K562 (cell line): ENCODE results near the gene NPIPB2. TPM values are rescaled to one million over a fixed set of nuclear protein-coding genes. Genes with fewer than 3 reads are reported as not detected.
A peak's percentile ranks its signal among the peaks of the same experiment; 100 is the strongest.
"Not testable (repeated sequence)": the region's sequence is repeated elsewhere in the genome, so short reads cannot be mapped to it uniquely, and the experiment has no call there.

Source experiments
- ATAC-seq: fragments of 200-7000 bp; cut with Tn5 transposase; 3 replicates; pipeline ENCODE4 v1.9.1; 2020; ENCODE audit warnings: moderate library complexity
- BruUV-seq: library from RNA; stranded (reverse); fragments of 400-500 nt; replicated peaks from 2 replicates; lab custom pipeline; 2021; lab: Mats Ljungman, UMichigan
- CTCF ChIA-PET: fragments of 300-600 bp; formaldehyde crosslinking; extraction: SDS; loops from one replicate; lab custom pipeline; 2021; ENCODE audit warnings: low intra/inter-chr PET ratio; lab: Yijun Ruan, JAX
- POLR2A ChIA-PET: fragments of 300-600, 350-650 bp; sonication (Branson Sonifier 250); formaldehyde crosslinking; extraction: SDS; loops from one replicate; lab custom pipeline; 2021; ENCODE audit warnings: antibody characterized with exemption, inconsistent platforms; lab: Yijun Ruan, JAX
- DNase-seq, 4 experiments: peaks; one replicate each; pipeline versions ENCODE4 v3.0.0 to v3.0.0-alpha.2; 2011 to 2018; ENCODE audit warnings: low spot score in 3 of 4, mixed read lengths in 3 of 4; ENCODE audit errors: extremely low read depth in 1 of 4
- FAIRE-seq: peaks from 2 replicates; lab custom pipeline; 2011; peaks lifted over from hg19 to GRCh38; lab: Jason Lieb, UNC
- H2AFZ ChIP-seq: 2 replicates; pipeline ENCODE4 v1.6.0; 2011; ENCODE audit warnings: low read depth, low read length, control low read depth, inconsistent platforms
- H3K27ac ChIP-seq: fragments of 200-600 bp; 3 replicates; pipeline ENCODE4 v1.8.0; 2011; ENCODE audit warnings: low read depth, mild to moderate bottlenecking, control low read depth, inconsistent platforms, low read length, moderate library complexity, mixed read lengths; ENCODE audit errors: extremely low read depth
- H3K27me3 ChIP-seq, 2 experiments: fragments of 300-600 bp in 1 of 2; 2 replicates in 1 of 2; 3 replicates in 1 of 2; pipeline versions ENCODE4 v1.6.0 to v1.8.0; 2011; ENCODE audit warnings: inconsistent platforms in 2 of 2, low read length in 2 of 2, mild to moderate bottlenecking in 1 of 2, mixed read lengths in 1 of 2, moderate library complexity in 1 of 2; ENCODE audit not compliant: control insufficient read depth in 2 of 2, insufficient read depth in 2 of 2
- H3K36me3 ChIP-seq: fragments of 300-600 bp; 3 replicates; pipeline ENCODE4 v1.8.0; 2011; ENCODE audit warnings: mild to moderate bottlenecking, low read length, inconsistent platforms; ENCODE audit not compliant: control insufficient read depth, insufficient read depth
- H3K4me1 ChIP-seq, 2 experiments: fragments of 200-600 bp in 1 of 2; replicated peaks in 1 of 2; 2 replicates in 1 of 2; 3 replicates in 1 of 2; pipeline versions ENCODE4 v1.5.1 to v1.8.0; 2011; ENCODE audit warnings: inconsistent platforms in 2 of 2, low read length in 2 of 2, mild to moderate bottlenecking in 1 of 2, mixed read lengths in 1 of 2, moderate library complexity in 1 of 2; ENCODE audit not compliant: control insufficient read depth in 2 of 2, insufficient read depth in 2 of 2
- H3K4me2 ChIP-seq: 2 replicates; pipeline ENCODE4 v1.6.1; 2011; ENCODE audit warnings: low read length, control low read depth, inconsistent platforms, mixed read lengths; ENCODE audit not compliant: insufficient read depth
- H3K4me3 ChIP-seq: fragments of 200-600 bp; sonication (generic), shearing (Covaris generic); 2 replicates; pipeline ENCODE4 v1.5.1; 2016; ENCODE audit warnings: control low read depth, inconsistent platforms
- H3K79me2 ChIP-seq: fragments of 200-600 bp; 3 replicates; pipeline ENCODE4 v1.8.0; 2011; ENCODE audit warnings: low read length, inconsistent platforms; ENCODE audit not compliant: control insufficient read depth, insufficient read depth
- H3K9ac ChIP-seq, 2 experiments: 2 replicates each; pipeline versions ENCODE4 v1.6.0 to v1.6.1; 2011; ENCODE audit warnings: low read depth in 2 of 2, low read length in 2 of 2, control low read depth in 1 of 2, inconsistent platforms in 1 of 2, mild to moderate bottlenecking in 1 of 2, mixed read lengths in 1 of 2; ENCODE audit not compliant: insufficient read depth in 1 of 2
- H3K9me1 ChIP-seq: one replicate; pipeline ENCODE4 v1.6.0; 2011; ENCODE audit warnings: inconsistent platforms, mild to moderate bottlenecking, low read length, moderate library complexity; ENCODE audit not compliant: control insufficient read depth, insufficient read depth
- H3K9me3 ChIP-seq: replicated peaks from 2 replicates; pipeline ENCODE4 v1.5.1; 2011; ENCODE audit warnings: low read depth, low read length, inconsistent platforms; ENCODE audit not compliant: control insufficient read depth, insufficient read depth
- H4K20me1 ChIP-seq: replicated peaks from 2 replicates; pipeline ENCODE4 v1.6.1; 2011; ENCODE audit warnings: low read length, inconsistent platforms, mixed read lengths; ENCODE audit not compliant: control insufficient read depth, insufficient read depth
- CBFB ChIP-seq: sonication (generic); formaldehyde crosslinking; IDR thresholded peaks from 2 replicates; pipeline ENCODE4 v1.4.0; 2020; ENCODE audit warnings: mild to moderate bottlenecking, missing genetic modification reagents
- CXXC5 ChIP-seq: fragments of 250-450 bp; sonication (Bioruptor Pico); IDR thresholded peaks from 2 replicates; pipeline ENCODE4 v1.8.0; 2022; ENCODE audit warnings: inconsistent platforms, mild to moderate bottlenecking, moderate library complexity
- PHF21A ChIP-seq: fragments of 450-650 bp; IDR thresholded peaks from 2 replicates; pipeline ENCODE4 v1.6.1; 2017; ENCODE audit warnings: low read depth, borderline replicate concordance
- RAD21 ChIP-seq, 2 experiments: fragments of 250-450 bp in 1 of 2; fragments of 450-650 bp in 1 of 2; sonication (Bioruptor Pico) in 1 of 2; formaldehyde crosslinking in 1 of 2; IDR thresholded peaks in 1 of 2; conservative IDR thresholded peaks in 1 of 2; 2 replicates each; pipeline versions ENCODE4 v1.4.0 to v1.8.0; 2020 to 2022; ENCODE audit warnings: mild to moderate bottlenecking in 2 of 2, moderate library complexity in 1 of 2
- ZNF384 ChIP-seq: IDR thresholded peaks from 2 replicates; pipeline ENCODE4 v1.6.1; 2012; ENCODE audit warnings: low read depth, low read length, improper control_type of control experiment
- WGBS: fragments of 100-300 bp; shearing (Covaris generic); methylation state at CpG from one replicate; pipeline ENCODE4 v1.1.6; 2016; ENCODE audit warnings: low coverage, mixed read lengths; ENCODE audit not compliant: insufficient coverage; ENCODE audit errors: missing lambda C conversion rate; 5-methylcytosine and 5-hydroxymethylcytosine counted together
- in situ Hi-C: fragments of 300-500 bp; cut with MboI; formaldehyde crosslinking; loops from 4 replicates; pipeline ENCODE4 v1.15.0; 2018; ENCODE audit warnings: inconsistent platforms, mixed read lengths
- intact Hi-C: fragments of 100-400 bp; cut with micrococcal nuclease; formaldehyde crosslinking; loops from 2 replicates; pipeline ENCODE4 v1.14.2; 2022
- polyA plus RNA-seq, 8 experiments: library from polyadenylated mRNA; depleted of rRNA in 4 of 8; stranded (reverse) in 5 of 8; unstranded in 3 of 8; fragments of >200 nt; fragmentation: Nextera tagmentation in 2 of 8; fragmentation: Illumina TruSeq in 1 of 8; extraction: Ambion mirVana in 2 of 8; extraction: Trizol in 1 of 8; gene quantifications; 2 replicates each; pipeline versions ENCODE4 v1.2.1 to v1.2.3, GENCODE V29; 2011 to 2014; ENCODE audit warnings: inconsistent platforms in 1 of 8, missing spikeins in 1 of 8
- total RNA-seq, 7 experiments: library from RNA; depleted of rRNA in 6 of 7; stranded (reverse); fragments of >200 nt in 6 of 7; fragmentation: Illumina TruSeq in 2 of 7; extraction: Trizol in 2 of 7; gene quantifications; 2 replicates each; pipeline versions ENCODE4 v1.2.1 to v1.2.3, GENCODE V29; 2011 to 2021; ENCODE audit warnings: low replicate concordance in 1 of 7
- TF ChIP-seq, protein P1 (sequence below), 3 experiments: IDR thresholded peaks in 2 of 3; conservative IDR thresholded peaks in 1 of 3; 2 replicates each; pipeline ENCODE4 v1.5.1; 2011 to 2012; ENCODE audit warnings: low read length in 3 of 3, mild to moderate bottlenecking in 3 of 3, control low read depth in 2 of 3, improper control_type of control experiment in 1 of 3, inconsistent platforms in 1 of 3, low read depth in 1 of 3, mixed read lengths in 1 of 3, moderate library complexity in 1 of 3; ENCODE audit not compliant: insufficient read depth in 2 of 3
- TF ChIP-seq, protein P2 (sequence below): sonication (generic); formaldehyde crosslinking; IDR thresholded peaks from 2 replicates; pipeline ENCODE4 v1.8.1; 2023; ENCODE audit warnings: mild to moderate bottlenecking, missing genetic modification reagents

NPIPB2 gene
- total and polyA plus RNA-seq, 9 of the 15 experiments (the other 6 are each of a cell fraction or from before 2014, with no cell fraction given) = 0.21 to 2.9 (median 1.6) TPM; not detected in 1

DNA sequence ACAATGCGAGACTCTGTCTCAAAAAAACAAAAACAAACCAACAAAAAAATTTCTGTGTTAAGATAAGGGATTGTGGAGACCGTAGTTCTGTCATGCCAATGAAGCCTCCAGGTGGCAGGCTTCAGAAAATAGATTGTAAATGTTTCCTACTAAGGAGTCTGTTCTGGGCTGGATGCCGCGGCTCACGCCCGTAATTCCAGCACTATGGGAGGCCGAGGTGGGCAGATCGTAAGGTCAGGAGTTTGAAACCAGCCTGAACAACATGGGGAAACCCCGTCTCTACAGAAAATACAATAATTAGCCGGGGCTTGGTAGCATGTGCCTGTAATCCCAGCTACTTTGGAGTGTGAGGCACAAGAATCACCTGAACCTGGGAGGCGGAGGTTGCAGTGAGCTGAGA, 30.3 kb upstream of the NPIPB2 start (continued):
- TF ChIP-seq PHF21A (no peak), CXXC5 (0 out of 2 replicates have a peak, but pooled peaks have one; percentile 10), ZNF384 (peak; percentile 30; the same call in 1 of the 2 replicates), RAD21 (CRISPR knock-in tag; conservative IDR thresholded peaks at IDR 0.05 in 1 of 2, IDR thresholded peaks at IDR 0.05 in 1 of 2) (peak; percentile 36 to 59; a peak in 3 of 4 replicates), CBFB (CRISPR knock-in tag) (no peak)
- TF ChIP-seq, protein P1, sequence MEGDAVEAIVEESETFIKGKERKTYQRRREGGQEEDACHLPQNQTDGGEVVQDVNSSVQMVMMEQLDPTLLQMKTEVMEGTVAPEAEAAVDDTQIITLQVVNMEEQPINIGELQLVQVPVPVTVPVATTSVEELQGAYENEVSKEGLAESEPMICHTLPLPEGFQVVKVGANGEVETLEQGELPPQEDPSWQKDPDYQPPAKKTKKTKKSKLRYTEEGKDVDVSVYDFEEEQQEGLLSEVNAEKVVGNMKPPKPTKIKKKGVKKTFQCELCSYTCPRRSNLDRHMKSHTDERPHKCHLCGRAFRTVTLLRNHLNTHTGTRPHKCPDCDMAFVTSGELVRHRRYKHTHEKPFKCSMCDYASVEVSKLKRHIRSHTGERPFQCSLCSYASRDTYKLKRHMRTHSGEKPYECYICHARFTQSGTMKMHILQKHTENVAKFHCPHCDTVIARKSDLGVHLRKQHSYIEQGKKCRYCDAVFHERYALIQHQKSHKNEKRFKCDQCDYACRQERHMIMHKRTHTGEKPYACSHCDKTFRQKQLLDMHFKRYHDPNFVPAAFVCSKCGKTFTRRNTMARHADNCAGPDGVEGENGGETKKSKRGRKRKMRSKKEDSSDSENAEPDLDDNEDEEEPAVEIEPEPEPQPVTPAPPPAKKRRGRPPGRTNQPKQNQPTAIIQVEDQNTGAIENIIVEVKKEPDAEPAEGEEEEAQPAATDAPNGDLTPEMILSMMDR (IDR thresholded peaks at IDR 0.05 in 2 of 3, conservative IDR thresholded peaks at IDR 0.05 in 1 of 3; ENCODE audit: insufficient read depth in 2 of 3, low read depth in 1 of 3, low read length in 3 of 3) = peak; percentile 29 to 59 (median 42); a peak in 3 of 6 replicates
- TF ChIP-seq, protein P2, sequence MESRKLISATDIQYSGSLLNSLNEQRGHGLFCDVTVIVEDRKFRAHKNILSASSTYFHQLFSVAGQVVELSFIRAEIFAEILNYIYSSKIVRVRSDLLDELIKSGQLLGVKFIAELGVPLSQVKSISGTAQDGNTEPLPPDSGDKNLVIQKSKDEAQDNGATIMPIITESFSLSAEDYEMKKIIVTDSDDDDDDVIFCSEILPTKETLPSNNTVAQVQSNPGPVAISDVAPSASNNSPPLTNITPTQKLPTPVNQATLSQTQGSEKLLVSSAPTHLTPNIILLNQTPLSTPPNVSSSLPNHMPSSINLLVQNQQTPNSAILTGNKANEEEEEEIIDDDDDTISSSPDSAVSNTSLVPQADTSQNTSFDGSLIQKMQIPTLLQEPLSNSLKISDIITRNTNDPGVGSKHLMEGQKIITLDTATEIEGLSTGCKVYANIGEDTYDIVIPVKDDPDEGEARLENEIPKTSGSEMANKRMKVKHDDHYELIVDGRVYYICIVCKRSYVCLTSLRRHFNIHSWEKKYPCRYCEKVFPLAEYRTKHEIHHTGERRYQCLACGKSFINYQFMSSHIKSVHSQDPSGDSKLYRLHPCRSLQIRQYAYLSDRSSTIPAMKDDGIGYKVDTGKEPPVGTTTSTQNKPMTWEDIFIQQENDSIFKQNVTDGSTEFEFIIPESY = no peak

DNA sequence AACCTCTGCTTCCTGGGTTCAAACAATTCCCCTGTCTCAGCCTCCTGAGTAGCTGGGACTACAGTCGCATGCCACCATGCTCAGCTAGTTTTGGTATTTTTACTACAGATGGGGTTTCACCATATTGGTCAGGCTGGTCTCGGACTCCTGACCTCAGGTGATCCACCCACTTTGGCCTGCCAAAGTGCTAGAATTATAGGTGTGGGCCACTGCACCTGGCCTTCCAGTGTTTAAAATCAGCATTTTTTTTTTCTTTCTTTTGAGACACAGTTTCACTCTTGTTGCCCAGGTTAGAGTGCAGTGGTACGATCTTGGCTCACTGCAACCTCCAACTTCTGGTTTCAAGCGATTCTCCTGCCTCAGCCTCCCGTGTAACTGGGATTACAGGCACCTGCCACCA, 28.4 kb upstream of the NPIPB2 start:
- intact Hi-C loops, H3K27me3 ChIP-seq, H3K4me2 ChIP-seq, CTCF ChIA-PET, H3K79me2 ChIP-seq, H3K36me3 ChIP-seq, H3K9ac ChIP-seq, H3K4me1 ChIP-seq, H3K9me1 ChIP-seq, H3K9me3 ChIP-seq, H3K27ac ChIP-seq, DNase-seq, H3K4me3 ChIP-seq, FAIRE-seq, BruUV-seq, H2AFZ ChIP-seq, ATAC-seq, H4K20me1 ChIP-seq, POLR2A ChIA-PET: not testable (repeated sequence)
- in situ Hi-C loops = loop anchor here (5.0 kb wide), 1 partner anchor 87 kb away; no protein-coding TSS in a partner anchor
- WGBS = 68% methylated on average over 5 of the region's 5 CpGs
